ENCODE data around the gene AVEN.

- TF ChIP-seq CTCF (conservative IDR thresholded peaks at IDR 0.05) (no peak), ZFX (IDR thresholded peaks at IDR 0.05) (no peak)
These were observed 7.6 kb upstream of the AVEN start for GRCh38 chr15:34046471-34047145.
